Measurements from ENCODE around the gene AFF1. TPM values are rescaled to one million over a fixed set of nuclear protein-coding genes. Genes with fewer than 3 reads are reported as not detected.

The AFF1 gene
- total RNA-seq = 10 to 100 TPM; 76.6 to 86.6 (median 84.1) TPM
- polyA plus RNA-seq = 63.4 TPM
- long read RNA-seq, donor 1, full-length matches to known transcripts = 6 of 37 reads
- long read RNA-seq, donor 1, partial matches to known transcripts = 9 of 37 reads
- long read RNA-seq, donor 1, other reads (novel, unspliced or antisense) = 22 of 37 reads
- long read RNA-seq, donor 2, transcript AFF1-209 (3 exons, 480 nt) = major isoform, 8 of 16 reads
- long read RNA-seq, donor 2, partial matches to known transcripts = 3 of 16 reads
- long read RNA-seq, donor 2, other reads (novel, unspliced or antisense) = 5 of 16 reads
- long read RNA-seq, donor 3, partial matches to known transcripts = 3 of 47 reads
- long read RNA-seq, donor 3, other reads (novel, unspliced or antisense) = 43 of 47 reads
- long read RNA-seq, donor 4, full-length matches to known transcripts = 7 of 20 reads
- long read RNA-seq, donor 4, partial matches to known transcripts = 2 of 20 reads
- long read RNA-seq, donor 4, other reads (novel, unspliced or antisense) = 11 of 20 reads

- H3K27me3 ChIP-seq (ENCODE audit: control insufficient read depth, insufficient read depth) = no peaks in the 10 kb centered on the region
- H3K4me1 ChIP-seq (ENCODE audit: control insufficient read depth, insufficient read depth, low read length) = peaks cover 5% of the 10 kb centered on the region
- intact Hi-C loops (cut with DNase I) = loop anchor here in 3 of 4 donors (5.0 kb wide), 2 partner anchors 72 to 162 kb away; no protein-coding TSS in a partner anchor
- peak; percentile 94 to 96 for ATAC-seq
- peak within 1 kb of the TSS; percentile 85 for H3K4me3 ChIP-seq (ENCODE audit: low read length)
- peak within 1 kb of the TSS; percentile 91 for H3K27ac ChIP-seq (ENCODE audit: low read length)
- no peaks in the 10 kb centered on the region for H3K9me3 ChIP-seq (ENCODE audit: control insufficient read depth, low read length)
- under 1% methylated on average over 97 of the region's 97 CpGs for WGBS
- DNase-seq = peak; percentile 95 to 98 (median 97)
Observed at GRCh38 chr4:86934771-86935565, at the start of gene AFF1. Gene AFF1 (plus strand): TSS chr4:86935011. CDS start chr4:86948534, 13,523 bp downstream.

- no peak overlapping the region for H3K4me3 ChIP-seq (ENCODE audit: low read length)
- no peaks in the 10 kb centered on the region for H3K27me3 ChIP-seq (ENCODE audit: control insufficient read depth, insufficient read depth)
- ATAC-seq (no peak), DNase-seq (no peak)
- no peaks in the 10 kb centered on the region for H3K4me1 ChIP-seq (ENCODE audit: control insufficient read depth, insufficient read depth, low read length)
- H3K9me3 ChIP-seq (ENCODE audit: control insufficient read depth, low read length) = no peaks in the 10 kb centered on the region
- no peak overlapping the region for H3K27ac ChIP-seq (ENCODE audit: low read length)
- intact Hi-C loops (cut with DNase I) = no loop called here
- WGBS = 55% methylated on average over 7 of the region's 7 CpGs
Observed at GRCh38 chr4:86890790-86891189, 44.0 kb upstream of the AFF1 start.

GRCh38 chr4:86891762-86892635 is 42.8 kb upstream of the AFF1 start, which contains the start of gene C4orf36:
Gene C4orf36 (minus strand): TSS chr4:86892422. CDS start chr4:86891520, 902 bp downstream.
- Histone ChIP-seq H3K4me3 (ENCODE audit: low read length) (peak within 1 kb of the TSS; percentile 79), H3K9me3 (ENCODE audit: control insufficient read depth, low read length) (no peaks in the 10 kb centered on the region), H3K27ac (ENCODE audit: low read length) (no peak within 1 kb of the TSS), H3K27me3 (ENCODE audit: control insufficient read depth, insufficient read depth) (no peaks in the 10 kb centered on the region), H3K4me1 (ENCODE audit: control insufficient read depth, insufficient read depth, low read length) (no peaks in the 10 kb centered on the region)
- 1% methylated on average over 84 of the region's 84 CpGs for WGBS
- ATAC-seq (peak; percentile 85 to 89), DNase-seq (peak; percentile 63 to 84 (median 78))
- intact Hi-C loops (cut with DNase I) = no loop called here

GRCh38 chr4:86892636-86892960 is 42.2 kb upstream of the AFF1 start:
- Histone ChIP-seq H3K4me3 (ENCODE audit: low read length) (peak overlapping the region; percentile 79), H3K4me1 (ENCODE audit: control insufficient read depth, insufficient read depth, low read length) (no peaks in the 10 kb centered on the region), H3K27me3 (ENCODE audit: control insufficient read depth, insufficient read depth) (no peaks in the 10 kb centered on the region), H3K9me3 (ENCODE audit: control insufficient read depth, low read length) (no peaks in the 10 kb centered on the region), H3K27ac (ENCODE audit: low read length) (no peak overlapping the region)
- 9% methylated on average over 13 of the region's 13 CpGs for WGBS
- DNase-seq (no peak), ATAC-seq (no peak)
- intact Hi-C loops (cut with DNase I) = no loop called here

- Histone ChIP-seq H3K4me1 (ENCODE audit: control insufficient read depth, insufficient read depth, low read length) (no peaks in the 10 kb centered on the region), H3K9me3 (ENCODE audit: control insufficient read depth, low read length) (no peaks in the 10 kb centered on the region), H3K27ac (ENCODE audit: low read length) (no peak overlapping the region), H3K27me3 (ENCODE audit: control insufficient read depth, insufficient read depth) (no peaks in the 10 kb centered on the region), H3K4me3 (ENCODE audit: low read length) (no peak overlapping the region)
- DNase-seq (no peak), ATAC-seq (no peak)
- intact Hi-C loops (cut with DNase I) = no loop called here
- 87% methylated on average over 19 of the region's 19 CpGs for WGBS
Observed at GRCh38 chr4:86893136-86893535, 41.7 kb upstream of the AFF1 start.

GRCh38 chr4:86894455-86894854 is 40.4 kb upstream of the AFF1 start:
- H3K27me3 ChIP-seq (ENCODE audit: control insufficient read depth, insufficient read depth) = no peaks in the 10 kb centered on the region
- DNase-seq (no peak), ATAC-seq (no peak)
- H3K4me3 ChIP-seq (ENCODE audit: low read length) = no peak overlapping the region
- H3K9me3 ChIP-seq (ENCODE audit: control insufficient read depth, low read length) = no peaks in the 10 kb centered on the region
- H3K4me1 ChIP-seq (ENCODE audit: control insufficient read depth, insufficient read depth, low read length) = no peaks in the 10 kb centered on the region
- intact Hi-C loops (cut with DNase I) = loop anchor here in 1 of 4 donors (2.0 kb wide), 1 partner anchor 398 kb away; no protein-coding TSS in a partner anchor
- no peak overlapping the region for H3K27ac ChIP-seq (ENCODE audit: low read length)

- intact Hi-C loops (cut with DNase I) = loop anchor here (2.0 to 5.0 kb wide), 2 partner anchors 399 kb away; no protein-coding TSS in a partner anchor
- Histone ChIP-seq H3K9me3 (ENCODE audit: control insufficient read depth, low read length) (no peaks in the 10 kb centered on the region), H3K4me3 (ENCODE audit: low read length) (no peak overlapping the region), H3K27ac (ENCODE audit: low read length) (no peak overlapping the region), H3K4me1 (ENCODE audit: control insufficient read depth, insufficient read depth, low read length) (no peaks in the 10 kb centered on the region), H3K27me3 (ENCODE audit: control insufficient read depth, insufficient read depth) (no peaks in the 10 kb centered on the region)
- WGBS = 72% methylated on average over 6 of the region's 6 CpGs
- DNase-seq = no peak
- ATAC-seq = peak; percentile 29 to 42
Observed at GRCh38 chr4:86895692-86896488, 38.9 kb upstream of the AFF1 start.

GRCh38 chr4:86896596-86896995 is 38.2 kb upstream of the AFF1 start:
- DNase-seq (no peak), ATAC-seq (no peak)
- H3K27ac ChIP-seq (ENCODE audit: low read length) = no peak overlapping the region
- H3K4me3 ChIP-seq (ENCODE audit: low read length) = no peak overlapping the region
- no peaks in the 10 kb centered on the region for H3K9me3 ChIP-seq (ENCODE audit: control insufficient read depth, low read length)
- WGBS = 43% methylated on average over 4 of the region's 4 CpGs
- intact Hi-C loops (cut with DNase I) = loop anchor here in 3 of 4 donors (2.0 to 5.0 kb wide), 2 partner anchors 399 to 400 kb away; no protein-coding TSS in a partner anchor
- H3K27me3 ChIP-seq (ENCODE audit: control insufficient read depth, insufficient read depth) = no peaks in the 10 kb centered on the region
- H3K4me1 ChIP-seq (ENCODE audit: control insufficient read depth, insufficient read depth, low read length) = no peaks in the 10 kb centered on the region

- H3K27me3 ChIP-seq (ENCODE audit: control insufficient read depth, insufficient read depth) = no peaks in the 10 kb centered on the region
- DNase-seq (no peak), ATAC-seq (no peak)
- WGBS = 89% methylated on average over 4 of the region's 4 CpGs
- no peak overlapping the region for H3K4me3 ChIP-seq (ENCODE audit: low read length)
- no peak overlapping the region for H3K27ac ChIP-seq (ENCODE audit: low read length)
- H3K9me3 ChIP-seq (ENCODE audit: control insufficient read depth, low read length) = no peaks in the 10 kb centered on the region
- intact Hi-C loops (cut with DNase I) = loop anchor here in 2 of 4 donors (5.0 kb wide), 1 partner anchor 401 kb away; no protein-coding TSS in a partner anchor
- H3K4me1 ChIP-seq (ENCODE audit: control insufficient read depth, insufficient read depth, low read length) = no peaks in the 10 kb centered on the region
Observed at GRCh38 chr4:86898562-86898961, 36.2 kb upstream of the AFF1 start.

- no peaks in the 10 kb centered on the region for H3K4me1 ChIP-seq (ENCODE audit: control insufficient read depth, insufficient read depth, low read length)
- H3K27me3 ChIP-seq (ENCODE audit: control insufficient read depth, insufficient read depth) = no peaks in the 10 kb centered on the region
- intact Hi-C loops (cut with DNase I) = no loop called here
- H3K4me3 ChIP-seq (ENCODE audit: low read length) = no peak overlapping the region
- ATAC-seq = no peak
- H3K9me3 ChIP-seq (ENCODE audit: control insufficient read depth, low read length) = no peaks in the 10 kb centered on the region
- no peak for DNase-seq
- no peak overlapping the region for H3K27ac ChIP-seq (ENCODE audit: low read length)
- 94% methylated on average over 3 of the region's 3 CpGs for WGBS
Observed at GRCh38 chr4:86901864-86902263, 32.9 kb upstream of the AFF1 start.

Measured in right cardiac atrium (tissue), 5 donors.